Measurements from ENCODE around the gene CIB1.

Gene CIB1

GRCh38 chr15:90214553-90215196 lies 19.1 kb downstream of the CIB1 start:
- no peak for DNase-seq (ENCODE audit: low spot score)

- no peak for DNase-seq (ENCODE audit: low spot score)
These were observed 19.9 kb downstream of the CIB1 start for GRCh38 chr15:90213818-90214204.

GRCh38 chr15:90213122-90213817 lies 20.5 kb downstream of the CIB1 start:
- DNase-seq (ENCODE audit: low spot score) = no peak

GRCh38 chr15:90212221-90213098 lies 21.3 kb downstream of the CIB1 start:
- no peak for DNase-seq (ENCODE audit: low spot score)

- no peak for DNase-seq (ENCODE audit: low spot score)
These were observed 22.1 kb downstream of the CIB1 start for GRCh38 chr15:90211440-90212143.

- DNase-seq (ENCODE audit: low spot score) = no peak
These were observed 22.7 kb downstream of the CIB1 start for GRCh38 chr15:90211009-90211408.

- no peak for DNase-seq (ENCODE audit: low spot score)
These were observed 23.1 kb downstream of the CIB1 start for GRCh38 chr15:90210593-90210992.

GRCh38 chr15:90209591-90209990 lies 24.1 kb downstream of the CIB1 start:
- no peak for DNase-seq (ENCODE audit: low spot score)

- no peak for DNase-seq (ENCODE audit: low spot score)
These were observed 25.4 kb downstream of the CIB1 start for GRCh38 chr15:90208356-90208755.

- DNase-seq (ENCODE audit: low spot score) = no peak
These were observed 26.5 kb downstream of the CIB1 start for GRCh38 chr15:90207252-90207651.

GRCh38 chr15:90205886-90206285 lies 27.9 kb downstream of the CIB1 start:
- no peak for DNase-seq (ENCODE audit: low spot score)

- no peak for DNase-seq (ENCODE audit: low spot score)
These were observed 28.5 kb downstream of the CIB1 start for GRCh38 chr15:90205050-90205848.

GRCh38 chr15:90203922-90204321 lies 29.8 kb downstream of the CIB1 start:
- DNase-seq (ENCODE audit: low spot score) = no peak

- no peak for DNase-seq (ENCODE audit: low spot score)
These were observed 30.3 kb downstream of the CIB1 start for GRCh38 chr15:90203473-90203872.

GRCh38 chr15:90202929-90203328 lies 30.8 kb downstream of the CIB1 start:
- DNase-seq (ENCODE audit: low spot score) = no peak

- DNase-seq (ENCODE audit: low spot score) = no peak
These were observed 31.8 kb downstream of the CIB1 start for GRCh38 chr15:90201944-90202375.

GRCh38 chr15:90201130-90201943 lies 32.4 kb downstream of the CIB1 start, which contains the start of gene SEMA4B:
SEMA4B (plus strand) TSS chr15:90201330; CDS start chr15:90201579, 249 bp downstream.
- DNase-seq (ENCODE audit: low spot score) = peak; percentile 69

- no peak for DNase-seq (ENCODE audit: low spot score)
These were observed 33.1 kb downstream of the CIB1 start for GRCh38 chr15:90200534-90201129.

GRCh38 chr15:90194655-90195054 lies 39.1 kb downstream of the CIB1 start:
- no peak for DNase-seq (ENCODE audit: low spot score)

Data from CD4-positive, alpha-beta T cell treated with Interleukin-6 at 100 ng/mL for 8 hours (primary cell).